ENCODE measurements around the gene MBIP.

MBIP gene

GRCh38 chr14:36260970-36261640 lies 59.3 kb downstream of the MBIP start:
- DNase-seq = no peak

GRCh38 chr14:36258241-36258640 lies 62.2 kb downstream of the MBIP start:
- no peak for DNase-seq

- no peak for DNase-seq
Measured at GRCh38 chr14:36256126-36256801, 64.2 kb downstream of the MBIP start.

- no peak for DNase-seq
Measured at GRCh38 chr14:36254020-36254624, 66.3 kb downstream of the MBIP start.

All from C1 segment of cervical spinal cord (tissue), 14 donors.